Astrocyte (in vitro differentiated cells and primary cell): Measurements from ENCODE around the gene PKD1L1. TPM values are rescaled to one million over a fixed set of nuclear protein-coding genes. Genes with fewer than 3 reads are reported as not detected.
"Not testable (repeated sequence)": the region's sequence is repeated elsewhere in the genome, so short reads cannot be mapped to it uniquely, and the experiment has no call there.

Experiments used
- DNase-seq: peaks from one replicate; pipeline ENCODE4 v3.0.0-alpha.2; 2010; ENCODE audit warnings: low read depth
- FAIRE-seq: peaks from 2 replicates; lab custom pipeline; 2011; peaks lifted over from hg19 to GRCh38; lab: Jason Lieb, UNC
- H2AFZ ChIP-seq: 2 replicates; pipeline ENCODE4 v1.6.0; 2012; ENCODE audit warnings: low read depth, low read length, inconsistent platforms
- H3K27ac ChIP-seq: 2 replicates; pipeline ENCODE4 v1.5.1; 2011; ENCODE audit warnings: low read depth, low read length, inconsistent platforms
- H3K27me3 ChIP-seq: 2 replicates; pipeline ENCODE4 v1.6.0; 2011; ENCODE audit warnings: low read length, inconsistent platforms; ENCODE audit not compliant: insufficient read depth
- H3K36me3 ChIP-seq: 2 replicates; pipeline ENCODE4 v1.5.1; 2011; ENCODE audit warnings: low read length, inconsistent platforms; ENCODE audit not compliant: insufficient read depth
- H3K4me1 ChIP-seq: 2 replicates; pipeline ENCODE4 v1.5.1; 2011; ENCODE audit warnings: low read length, inconsistent platforms; ENCODE audit not compliant: insufficient read depth
- H3K4me2 ChIP-seq: 2 replicates; pipeline ENCODE4 v1.6.0; 2012; ENCODE audit warnings: low read length, inconsistent platforms
- H3K4me3 ChIP-seq: 2 replicates; pipeline ENCODE4 v1.5.1; 2011; ENCODE audit warnings: low read depth, mild to moderate bottlenecking, low read length, inconsistent platforms; ENCODE audit not compliant: insufficient read depth
- H3K79me2 ChIP-seq: 2 replicates; pipeline ENCODE4 v1.6.0; 2012; ENCODE audit warnings: mild to moderate bottlenecking, low read length, inconsistent platforms; ENCODE audit not compliant: insufficient read depth
- H3K9ac ChIP-seq: 2 replicates; pipeline ENCODE4 v1.6.0; 2012; ENCODE audit warnings: mild to moderate bottlenecking, low read length, inconsistent platforms
- H3K9me3 ChIP-seq: 2 replicates; pipeline ENCODE4 v1.5.1; 2012; ENCODE audit warnings: low read depth, mild to moderate bottlenecking, low read length, inconsistent platforms; ENCODE audit not compliant: insufficient read depth
- H4K20me1 ChIP-seq: 2 replicates; pipeline ENCODE4 v1.6.0; 2012; ENCODE audit warnings: low read length, inconsistent platforms; ENCODE audit not compliant: insufficient read depth
- H3K27ac Mint-ChIP-seq: one replicate; pipeline ENCODE4 v1.8.0; 2021; ENCODE audit warnings: mild to moderate bottlenecking, mixed read lengths; ENCODE audit not compliant: unreplicated experiment
- H3K27me3 Mint-ChIP-seq: one replicate; pipeline ENCODE4 v1.8.0; 2021; ENCODE audit warnings: low read depth, mixed read lengths; ENCODE audit not compliant: unreplicated experiment
- H3K36me3 Mint-ChIP-seq: one replicate; pipeline ENCODE4 v1.8.0; 2021; ENCODE audit warnings: low read depth, mixed read lengths; ENCODE audit not compliant: unreplicated experiment
- H3K4me1 Mint-ChIP-seq: one replicate; pipeline ENCODE4 v1.8.0; 2021; ENCODE audit warnings: low read depth, mixed read lengths; ENCODE audit not compliant: unreplicated experiment
- H3K4me3 Mint-ChIP-seq: one replicate; pipeline ENCODE4 v1.8.0; 2021; ENCODE audit warnings: mild to moderate bottlenecking, moderate library complexity, mixed read lengths; ENCODE audit not compliant: unreplicated experiment
- H3K9me3 Mint-ChIP-seq: one replicate; pipeline ENCODE4 v1.8.0; 2021; ENCODE audit warnings: mild to moderate bottlenecking, mixed read lengths; ENCODE audit not compliant: unreplicated experiment
- EZH2 ChIP-seq: IDR thresholded peaks from 2 replicates; pipeline ENCODE4 v1.6.1; 2012; ENCODE audit warnings: mild to moderate bottlenecking, low read length, inconsistent platforms; ENCODE audit not compliant: insufficient read depth
- total RNA-seq: library from RNA; stranded (reverse); gene quantifications from 2 replicates; pipeline ENCODE4 v1.2.1, GENCODE V29; 2021
- TF ChIP-seq, protein P1 (sequence below): IDR thresholded peaks from 2 replicates; pipeline ENCODE4 v1.5.1; 2011; ENCODE audit warnings: low read depth, mild to moderate bottlenecking, inconsistent platforms, low read length, moderate library complexity; ENCODE audit not compliant: insufficient read depth

Gene PKD1L1
- total RNA-seq, 1 donor from 2014 or later, result 0.39 TPM

DNA sequence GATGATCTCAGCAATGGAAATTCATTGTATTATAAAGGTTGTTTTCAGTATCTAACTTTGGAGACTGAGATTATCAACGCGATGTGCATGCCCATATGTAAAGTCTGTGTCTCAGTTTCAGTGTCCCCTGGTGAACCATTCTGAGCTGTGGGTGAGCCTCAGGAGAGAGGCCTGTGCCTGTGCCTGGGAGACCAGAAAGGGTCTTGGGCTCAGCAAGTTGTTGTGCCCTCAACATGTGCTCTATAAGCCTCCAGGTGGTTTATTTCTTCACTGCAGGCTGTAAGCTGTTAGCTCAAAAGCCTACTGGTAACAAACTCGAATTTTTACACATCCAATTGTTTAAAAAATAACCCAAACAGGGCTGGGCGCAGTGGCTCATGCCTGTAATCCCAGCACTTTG is 151.9 kb downstream of the PKD1L1 start:
- peak overlapping the region; percentile 74 for H3K4me3 Mint-ChIP-seq
- H3K9me3 ChIP-seq, result no peaks in the 10 kb centered on the region
- H4K20me1 ChIP-seq, result no peaks in the 10 kb centered on the region
- H3K27ac ChIP-seq, result peak overlapping the region; percentile 91
- peaks cover 13% of the 10 kb centered on the region for H3K4me1 ChIP-seq
- TF ChIP-seq EZH2, result no peak
- TF ChIP-seq, protein P1, sequence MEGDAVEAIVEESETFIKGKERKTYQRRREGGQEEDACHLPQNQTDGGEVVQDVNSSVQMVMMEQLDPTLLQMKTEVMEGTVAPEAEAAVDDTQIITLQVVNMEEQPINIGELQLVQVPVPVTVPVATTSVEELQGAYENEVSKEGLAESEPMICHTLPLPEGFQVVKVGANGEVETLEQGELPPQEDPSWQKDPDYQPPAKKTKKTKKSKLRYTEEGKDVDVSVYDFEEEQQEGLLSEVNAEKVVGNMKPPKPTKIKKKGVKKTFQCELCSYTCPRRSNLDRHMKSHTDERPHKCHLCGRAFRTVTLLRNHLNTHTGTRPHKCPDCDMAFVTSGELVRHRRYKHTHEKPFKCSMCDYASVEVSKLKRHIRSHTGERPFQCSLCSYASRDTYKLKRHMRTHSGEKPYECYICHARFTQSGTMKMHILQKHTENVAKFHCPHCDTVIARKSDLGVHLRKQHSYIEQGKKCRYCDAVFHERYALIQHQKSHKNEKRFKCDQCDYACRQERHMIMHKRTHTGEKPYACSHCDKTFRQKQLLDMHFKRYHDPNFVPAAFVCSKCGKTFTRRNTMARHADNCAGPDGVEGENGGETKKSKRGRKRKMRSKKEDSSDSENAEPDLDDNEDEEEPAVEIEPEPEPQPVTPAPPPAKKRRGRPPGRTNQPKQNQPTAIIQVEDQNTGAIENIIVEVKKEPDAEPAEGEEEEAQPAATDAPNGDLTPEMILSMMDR, result no peak
- peak overlapping the region; percentile 64 for H3K4me2 ChIP-seq
- no peaks in the 10 kb centered on the region for H3K36me3 Mint-ChIP-seq
- H3K27me3 Mint-ChIP-seq, result no peaks in the 10 kb centered on the region
- H3K4me1 Mint-ChIP-seq, result peaks cover 26% of the 10 kb centered on the region
- H3K79me2 ChIP-seq, result no peaks in the 10 kb centered on the region
- H3K9me3 Mint-ChIP-seq, result peaks cover 5% of the 10 kb centered on the region
- no peak overlapping the region for H2AFZ ChIP-seq
- peak overlapping the region; percentile 91 for H3K27ac Mint-ChIP-seq
- H3K9ac ChIP-seq, result peak overlapping the region; percentile 71
- no peaks in the 10 kb centered on the region for H3K27me3 ChIP-seq
- FAIRE-seq, result no peak
- H3K36me3 ChIP-seq, result no peaks in the 10 kb centered on the region
- no peak overlapping the region for H3K4me3 ChIP-seq
- no peak for DNase-seq

DNA sequence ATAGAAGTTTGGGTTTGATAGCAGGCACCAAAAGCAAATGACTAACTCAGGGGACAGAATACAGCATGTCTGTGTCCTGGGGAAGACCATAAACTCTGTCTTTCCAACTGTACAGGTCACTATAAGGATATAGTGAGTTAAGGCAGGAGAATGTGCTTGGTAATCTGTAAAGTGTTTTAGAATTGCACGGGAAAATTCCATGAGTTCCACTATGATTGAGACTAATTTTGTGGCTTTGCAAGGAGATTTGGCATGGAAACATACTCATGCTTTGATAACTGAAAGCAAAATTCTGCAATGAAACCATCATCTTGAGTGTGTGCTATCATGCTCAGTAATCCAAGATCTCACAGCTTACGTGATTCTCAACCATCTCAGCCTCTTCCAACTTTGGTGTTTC is 152.6 kb downstream of the PKD1L1 start:
- Mint-ChIP-seq H3K4me1 (peaks cover 26% of the 10 kb centered on the region), H3K27ac (peak overlapping the region; percentile 91), H3K4me3 (peak overlapping the region; percentile 41), H3K36me3 (no peaks in the 10 kb centered on the region), H3K9me3 (peaks cover 3% of the 10 kb centered on the region), H3K27me3 (no peaks in the 10 kb centered on the region)
- H3K27me3 ChIP-seq, result no peaks in the 10 kb centered on the region
- H3K4me3 ChIP-seq, result no peak overlapping the region
- H3K9me3 ChIP-seq, result no peaks in the 10 kb centered on the region
- H3K36me3 ChIP-seq, result no peaks in the 10 kb centered on the region
- peak overlapping the region; percentile 71 for H3K9ac ChIP-seq
- H3K79me2 ChIP-seq, result no peaks in the 10 kb centered on the region
- peak; percentile 99 for DNase-seq
- H3K4me1 ChIP-seq, result peaks cover 13% of the 10 kb centered on the region
- peak; percentile 99 for FAIRE-seq
- no peaks in the 10 kb centered on the region for H4K20me1 ChIP-seq
- no peak overlapping the region for H2AFZ ChIP-seq
- peak overlapping the region; percentile 64 for H3K4me2 ChIP-seq
- TF ChIP-seq EZH2, result no peak
- TF ChIP-seq, protein P1, result no peak
- peak overlapping the region; percentile 91 for H3K27ac ChIP-seq

DNA sequence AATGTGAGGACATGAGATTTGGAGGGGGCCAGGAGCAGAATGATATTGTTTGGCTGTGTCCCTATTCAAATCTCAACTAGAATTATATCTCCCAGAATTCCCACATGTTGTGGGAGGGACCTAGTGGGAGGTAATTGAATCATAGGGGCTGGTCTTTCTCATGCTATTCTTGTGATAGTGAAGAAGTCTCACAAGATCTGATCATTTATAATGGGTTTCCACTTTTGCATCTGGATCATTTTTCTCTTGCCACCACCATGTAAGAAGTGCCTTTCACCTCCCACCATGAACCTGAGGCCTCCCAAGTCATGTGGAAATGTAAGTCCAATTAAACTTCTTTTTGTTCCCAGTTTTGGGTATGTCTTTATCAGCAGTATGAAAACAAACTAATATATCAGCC is 153.1 kb downstream of the PKD1L1 start:
- Histone ChIP-seq H3K27ac (peak overlapping the region; percentile 91), H3K4me2 (peak overlapping the region; percentile 64), H3K9ac (peak overlapping the region; percentile 71), H3K4me1 (peaks cover 13% of the 10 kb centered on the region)
- not testable (repeated sequence) for H3K36me3 Mint-ChIP-seq, H3K27me3 ChIP-seq, H3K4me3 Mint-ChIP-seq, H3K9me3 Mint-ChIP-seq, H3K27me3 Mint-ChIP-seq, H3K36me3 ChIP-seq, H3K79me2 ChIP-seq, FAIRE-seq, H2AFZ ChIP-seq, H3K9me3 ChIP-seq, H3K4me3 ChIP-seq, H4K20me1 ChIP-seq
- Mint-ChIP-seq H3K27ac (peak overlapping the region; percentile 91), H3K4me1 (peaks cover 26% of the 10 kb centered on the region)
- DNase-seq, result peak; percentile 58
